ENCODE results near the gene UBASH3B.

UBASH3B gene

DNA sequence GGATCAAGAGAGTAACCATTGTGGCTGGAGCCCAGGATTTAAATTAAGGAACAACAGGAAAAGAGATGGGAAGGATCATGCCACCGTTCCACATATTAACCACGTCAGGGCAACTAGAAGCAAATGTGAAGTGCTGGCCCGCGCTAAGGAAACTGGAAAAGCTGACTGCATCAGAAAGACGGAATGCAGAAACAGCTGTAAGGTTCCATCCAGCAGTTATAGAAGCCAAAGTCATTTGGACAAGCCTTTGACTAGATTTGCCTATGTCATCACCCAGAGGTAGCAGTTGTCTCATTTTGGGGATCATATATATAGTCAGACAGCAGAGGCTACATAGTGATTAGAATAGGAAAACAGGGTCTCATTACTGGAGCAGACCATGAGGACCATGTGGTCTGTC, 139.8 kb downstream of the UBASH3B start:
- TF ChIP-seq, protein P1, sequence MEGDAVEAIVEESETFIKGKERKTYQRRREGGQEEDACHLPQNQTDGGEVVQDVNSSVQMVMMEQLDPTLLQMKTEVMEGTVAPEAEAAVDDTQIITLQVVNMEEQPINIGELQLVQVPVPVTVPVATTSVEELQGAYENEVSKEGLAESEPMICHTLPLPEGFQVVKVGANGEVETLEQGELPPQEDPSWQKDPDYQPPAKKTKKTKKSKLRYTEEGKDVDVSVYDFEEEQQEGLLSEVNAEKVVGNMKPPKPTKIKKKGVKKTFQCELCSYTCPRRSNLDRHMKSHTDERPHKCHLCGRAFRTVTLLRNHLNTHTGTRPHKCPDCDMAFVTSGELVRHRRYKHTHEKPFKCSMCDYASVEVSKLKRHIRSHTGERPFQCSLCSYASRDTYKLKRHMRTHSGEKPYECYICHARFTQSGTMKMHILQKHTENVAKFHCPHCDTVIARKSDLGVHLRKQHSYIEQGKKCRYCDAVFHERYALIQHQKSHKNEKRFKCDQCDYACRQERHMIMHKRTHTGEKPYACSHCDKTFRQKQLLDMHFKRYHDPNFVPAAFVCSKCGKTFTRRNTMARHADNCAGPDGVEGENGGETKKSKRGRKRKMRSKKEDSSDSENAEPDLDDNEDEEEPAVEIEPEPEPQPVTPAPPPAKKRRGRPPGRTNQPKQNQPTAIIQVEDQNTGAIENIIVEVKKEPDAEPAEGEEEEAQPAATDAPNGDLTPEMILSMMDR (IDR thresholded peaks at IDR 0.05; ENCODE audit: low read depth, low read length, missing control alignments) = no peak
- no peak overlapping the region for H3K4me3 ChIP-seq (ENCODE audit: low read depth, low read length)
- DNase-seq (ENCODE audit: low read depth) = no peak
- in situ Hi-C loops (cut with HindIII; ENCODE audit: low sequenced_read_pairs) = no loop called here

- no peak for DNase-seq (ENCODE audit: low read depth)
- TF ChIP-seq, protein P1 (IDR thresholded peaks at IDR 0.05; ENCODE audit: low read depth, low read length, missing control alignments) = peak; percentile 97
- in situ Hi-C loops (cut with HindIII; ENCODE audit: low sequenced_read_pairs) = no loop called here
- H3K4me3 ChIP-seq (ENCODE audit: low read depth, low read length) = no peak overlapping the region
Measured at GRCh38 chr11:122796128-122796717, 140.7 kb downstream of the UBASH3B start.

GRCh38 chr11:122797651-122798050, 142.1 kb downstream of the UBASH3B start:
- TF ChIP-seq, protein P1 (IDR thresholded peaks at IDR 0.05; ENCODE audit: low read depth, low read length, missing control alignments) = no peak

GRCh38 chr11:122799406-122800105, 144.0 kb downstream of the UBASH3B start:
- in situ Hi-C loops (cut with HindIII; ENCODE audit: low sequenced_read_pairs) = loop anchor here (5.0 kb wide), 1 partner anchor 38 kb away; the partner anchor contains the start of gene CRTAM

More at GRCh38 chr11:122797651-122798050, 142.1 kb downstream of the UBASH3B start:
- no peak overlapping the region for H3K4me3 ChIP-seq (ENCODE audit: low read depth, low read length)
- no peak for DNase-seq (ENCODE audit: low read depth)
- in situ Hi-C loops (cut with HindIII; ENCODE audit: low sequenced_read_pairs) = no loop called here

GRCh38 chr11:122802876-122803275, 147.4 kb downstream of the UBASH3B start:
- no peak overlapping the region for H3K4me3 ChIP-seq (ENCODE audit: low read depth, low read length)
- in situ Hi-C loops (cut with HindIII; ENCODE audit: low sequenced_read_pairs) = loop anchor here (5.0 kb wide), 1 partner anchor 34 kb away; the partner anchor contains the start of gene CRTAM
- TF ChIP-seq, protein P1 (IDR thresholded peaks at IDR 0.05; ENCODE audit: low read depth, low read length, missing control alignments) = no peak
- no peak for DNase-seq (ENCODE audit: low read depth)

More at GRCh38 chr11:122799406-122800105, 144.0 kb downstream of the UBASH3B start:
- TF ChIP-seq, protein P1 (IDR thresholded peaks at IDR 0.05; ENCODE audit: low read depth, low read length, missing control alignments) = no peak
- H3K4me3 ChIP-seq (ENCODE audit: low read depth, low read length) = no peak overlapping the region
- DNase-seq (ENCODE audit: low read depth) = no peak

DNA sequence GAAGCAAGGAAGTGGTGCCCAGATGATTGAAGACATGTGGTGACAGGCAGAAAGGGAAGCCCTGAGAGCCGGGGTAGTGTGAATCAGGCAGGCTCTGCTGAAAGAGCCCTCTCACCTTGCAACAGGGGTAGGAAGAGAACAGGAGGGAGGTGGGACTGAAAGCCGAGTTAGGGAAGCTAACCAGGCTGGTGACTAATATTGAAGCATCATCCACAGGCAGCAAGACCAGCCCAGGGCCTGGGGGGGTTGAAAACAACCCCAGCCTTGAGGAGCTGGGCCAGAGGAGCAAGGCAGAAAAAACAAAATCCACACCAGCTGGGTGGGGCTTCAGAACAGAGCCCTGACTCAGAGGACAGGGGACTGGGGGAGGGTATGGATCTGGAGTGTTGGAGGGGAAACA, 147.8 kb downstream of the UBASH3B start:
- DNase-seq (ENCODE audit: low read depth) = no peak
- H3K4me3 ChIP-seq (ENCODE audit: low read depth, low read length) = no peak overlapping the region
- in situ Hi-C loops (cut with HindIII; ENCODE audit: low sequenced_read_pairs) = loop anchor here (5.0 kb wide), 1 partner anchor 34 kb away; the partner anchor contains the start of gene CRTAM
- TF ChIP-seq, protein P1 (IDR thresholded peaks at IDR 0.05; ENCODE audit: low read depth, low read length, missing control alignments) = no peak
